DND-41 (cell line): Measurements from ENCODE around the gene HCAR3.

Experiments used
- ATAC-seq: fragments of 200-7000 bp; cut with Tn5 transposase; 3 replicates; pipeline ENCODE4 v1.9.1; 2021; ENCODE audit warnings: low read depth; ENCODE audit not compliant: insufficient read depth
- DNase-seq: peaks from one replicate; pipeline ENCODE4 v3.0.0-alpha.2; 2020
- H2AFZ ChIP-seq: 2 replicates; pipeline ENCODE4 v1.6.0; 2012; ENCODE audit warnings: low read depth, low read length
- H3K27ac ChIP-seq: 2 replicates; pipeline ENCODE4 v1.5.1; 2012; ENCODE audit warnings: low read length, inconsistent platforms
- H3K27me3 ChIP-seq: fragments of 200-600 bp; sonication (generic); 2 replicates; pipeline ENCODE4 v1.6.0; 2012; ENCODE audit warnings: low read length, mild to moderate bottlenecking, inconsistent platforms; ENCODE audit not compliant: insufficient read depth, poor library complexity
- H3K36me3 ChIP-seq: 2 replicates; pipeline ENCODE4 v1.5.1; 2012; ENCODE audit warnings: low read length, inconsistent platforms; ENCODE audit not compliant: insufficient read depth
- H3K4me1 ChIP-seq: 2 replicates; pipeline ENCODE4 v1.5.1; 2012; ENCODE audit warnings: mild to moderate bottlenecking, low read length; ENCODE audit not compliant: insufficient read depth
- H3K4me2 ChIP-seq: 2 replicates; pipeline ENCODE4 v1.6.0; 2012; ENCODE audit warnings: mild to moderate bottlenecking, moderate library complexity, low read length, inconsistent platforms; ENCODE audit not compliant: insufficient read depth
- H3K4me3 ChIP-seq, 2 experiments: fragments of 200-600 bp in 1 of 2; shearing (Covaris generic) in 1 of 2; 2 replicates each; pipeline ENCODE4 v1.5.1; 2012 to 2016; ENCODE audit warnings: inconsistent platforms in 2 of 2, low read length in 2 of 2, mild to moderate bottlenecking in 2 of 2, low read depth in 1 of 2, moderate library complexity in 1 of 2
- H3K79me2 ChIP-seq: 2 replicates; pipeline ENCODE4 v1.6.0; 2012; ENCODE audit warnings: low read length, inconsistent platforms; ENCODE audit not compliant: insufficient read depth
- H3K9ac ChIP-seq: 2 replicates; pipeline ENCODE4 v1.6.0; 2012; ENCODE audit warnings: low read depth, mild to moderate bottlenecking, inconsistent platforms, low read length, moderate library complexity
- H3K9me3 ChIP-seq: 2 replicates; pipeline ENCODE4 v1.5.1; 2012; ENCODE audit warnings: low read length, moderate library complexity, mild to moderate bottlenecking, inconsistent platforms; ENCODE audit not compliant: insufficient read depth, severe bottlenecking
- H4K20me1 ChIP-seq: 2 replicates; pipeline ENCODE4 v1.6.0; 2012; ENCODE audit warnings: low read length; ENCODE audit not compliant: insufficient read depth
- EZH2 ChIP-seq: IDR thresholded peaks from 3 replicates; pipeline ENCODE4 v1.6.1; 2012; ENCODE audit warnings: borderline replicate concordance, low read depth, mild to moderate bottlenecking, moderate library complexity, low read length, inconsistent platforms; ENCODE audit not compliant: severe bottlenecking
- TF ChIP-seq, protein P1 (sequence below): IDR thresholded peaks from 2 replicates; pipeline ENCODE4 v1.5.1; 2012; ENCODE audit warnings: borderline replicate concordance, low read length, moderate library complexity, mild to moderate bottlenecking; ENCODE audit not compliant: poor library complexity, severe bottlenecking; ENCODE audit errors: extremely low read depth

The HCAR3 gene

GRCh38 chr12:122665349-122665748 is 51.3 kb downstream of the HCAR3 start:
- no peak for ATAC-seq
- TF ChIP-seq EZH2 = no peak
- TF ChIP-seq, protein P1, sequence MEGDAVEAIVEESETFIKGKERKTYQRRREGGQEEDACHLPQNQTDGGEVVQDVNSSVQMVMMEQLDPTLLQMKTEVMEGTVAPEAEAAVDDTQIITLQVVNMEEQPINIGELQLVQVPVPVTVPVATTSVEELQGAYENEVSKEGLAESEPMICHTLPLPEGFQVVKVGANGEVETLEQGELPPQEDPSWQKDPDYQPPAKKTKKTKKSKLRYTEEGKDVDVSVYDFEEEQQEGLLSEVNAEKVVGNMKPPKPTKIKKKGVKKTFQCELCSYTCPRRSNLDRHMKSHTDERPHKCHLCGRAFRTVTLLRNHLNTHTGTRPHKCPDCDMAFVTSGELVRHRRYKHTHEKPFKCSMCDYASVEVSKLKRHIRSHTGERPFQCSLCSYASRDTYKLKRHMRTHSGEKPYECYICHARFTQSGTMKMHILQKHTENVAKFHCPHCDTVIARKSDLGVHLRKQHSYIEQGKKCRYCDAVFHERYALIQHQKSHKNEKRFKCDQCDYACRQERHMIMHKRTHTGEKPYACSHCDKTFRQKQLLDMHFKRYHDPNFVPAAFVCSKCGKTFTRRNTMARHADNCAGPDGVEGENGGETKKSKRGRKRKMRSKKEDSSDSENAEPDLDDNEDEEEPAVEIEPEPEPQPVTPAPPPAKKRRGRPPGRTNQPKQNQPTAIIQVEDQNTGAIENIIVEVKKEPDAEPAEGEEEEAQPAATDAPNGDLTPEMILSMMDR = no peak

More at GRCh38 chr12:122665349-122665748, 51.3 kb downstream of the HCAR3 start:
- no peaks in the 10 kb centered on the region for H3K36me3 ChIP-seq
- H3K27ac ChIP-seq = no peak overlapping the region
- no peak overlapping the region for H3K9ac ChIP-seq
- no peaks in the 10 kb centered on the region for H3K9me3 ChIP-seq
- H3K4me2 ChIP-seq = no peak overlapping the region
- no peaks in the 10 kb centered on the region for H3K79me2 ChIP-seq
- H4K20me1 ChIP-seq = no peaks in the 10 kb centered on the region
- H2AFZ ChIP-seq = no peak overlapping the region
- DNase-seq = no peak
- no peak overlapping the region for H3K4me3 ChIP-seq
- H3K27me3 ChIP-seq = no peaks in the 10 kb centered on the region
- no peaks in the 10 kb centered on the region for H3K4me1 ChIP-seq
